Measurements from ENCODE around the gene KCNMA1. TPM values are rescaled to one million over a fixed set of nuclear protein-coding genes. Genes with fewer than 3 reads are reported as not detected.
A peak's percentile ranks its signal among the peaks of the same experiment; 100 is the strongest.

The KCNMA1 gene
- total RNA-seq, 4 donors from 2014 or later: 4.6 to 10.5 (median 7.8) TPM

GRCh38 chr10:77007834-77008233, 629.8 kb downstream of the KCNMA1 start:
- peaks cover 15% of the 10 kb centered on the region for H3K4me1 ChIP-seq
- H3K27me3 ChIP-seq: no peaks in the 10 kb centered on the region
- no peak for TF ChIP-seq POLR2AphosphoS5 (IDR thresholded peaks at IDR 0.05)
- no peak for TF ChIP-seq CTCF (IDR thresholded peaks at IDR 0.05)
- no peak for TF ChIP-seq EP300 (IDR thresholded peaks at IDR 0.05)
- no peak for TF ChIP-seq POLR2A (IDR thresholded peaks at IDR 0.05)
- no peak for DNase-seq (ENCODE audit: low spot score in 2 of 2)
- no peaks in the 10 kb centered on the region for H3K36me3 ChIP-seq
- H3K9me3 ChIP-seq: no peaks in the 10 kb centered on the region
- H3K4me3 ChIP-seq: no peak overlapping the region
- WGBS: 85% methylated on average over 5 of the region's 5 CpGs
- no peak overlapping the region for H3K27ac ChIP-seq

GRCh38 chr10:77006836-77007511, 630.6 kb downstream of the KCNMA1 start:
- no peak for DNase-seq (ENCODE audit: low spot score in 2 of 2)
- Histone ChIP-seq H3K4me1 (peaks cover 9% of the 10 kb centered on the region), H3K4me3 (no peak overlapping the region), H3K27me3 (no peaks in the 10 kb centered on the region), H3K9me3 (no peaks in the 10 kb centered on the region), H3K36me3 (no peaks in the 10 kb centered on the region), H3K27ac (no peak overlapping the region)
- 92% methylated on average over 2 of the region's 2 CpGs for WGBS
- no peak for TF ChIP-seq CTCF (IDR thresholded peaks at IDR 0.05)
- no peak for TF ChIP-seq EP300 (IDR thresholded peaks at IDR 0.05)
- no peak for TF ChIP-seq POLR2AphosphoS5 (IDR thresholded peaks at IDR 0.05)
- TF ChIP-seq POLR2A (IDR thresholded peaks at IDR 0.05): no peak

- DNase-seq (ENCODE audit: low spot score in 2 of 2): no peak
- TF ChIP-seq CTCF (IDR thresholded peaks at IDR 0.05) (no peak), POLR2AphosphoS5 (IDR thresholded peaks at IDR 0.05) (no peak), POLR2A (IDR thresholded peaks at IDR 0.05) (no peak), EP300 (IDR thresholded peaks at IDR 0.05) (no peak)
- H3K36me3 ChIP-seq: no peaks in the 10 kb centered on the region
- H3K4me3 ChIP-seq: no peak overlapping the region
- H3K27me3 ChIP-seq: no peaks in the 10 kb centered on the region
- peaks cover 4% of the 10 kb centered on the region for H3K4me1 ChIP-seq
- no peaks in the 10 kb centered on the region for H3K9me3 ChIP-seq
- H3K27ac ChIP-seq: no peak overlapping the region
These were observed 631.7 kb downstream of the KCNMA1 start for GRCh38 chr10:77005871-77006270.

GRCh38 chr10:77004917-77005564, 632.6 kb downstream of the KCNMA1 start:
- Histone ChIP-seq H3K4me3 (no peak overlapping the region), H3K4me1 (peaks cover 4% of the 10 kb centered on the region), H3K27me3 (no peaks in the 10 kb centered on the region), H3K9me3 (no peaks in the 10 kb centered on the region), H3K27ac (no peak overlapping the region), H3K36me3 (no peaks in the 10 kb centered on the region)
- 74% methylated on average over 3 of the region's 3 CpGs for WGBS
- no peak for TF ChIP-seq POLR2A (IDR thresholded peaks at IDR 0.05)
- TF ChIP-seq POLR2AphosphoS5 (IDR thresholded peaks at IDR 0.05): no peak
- TF ChIP-seq EP300 (IDR thresholded peaks at IDR 0.05): no peak
- TF ChIP-seq CTCF (IDR thresholded peaks at IDR 0.05): peak; percentile 73 to 77
- DNase-seq (ENCODE audit: low spot score in 2 of 2): no peak

- TF ChIP-seq CTCF (IDR thresholded peaks at IDR 0.05) (no peak), POLR2A (IDR thresholded peaks at IDR 0.05) (no peak), EP300 (IDR thresholded peaks at IDR 0.05) (no peak), POLR2AphosphoS5 (IDR thresholded peaks at IDR 0.05) (no peak)
- no peak for DNase-seq (ENCODE audit: low spot score in 2 of 2)
- Histone ChIP-seq H3K4me1 (peaks cover 4% of the 10 kb centered on the region), H3K4me3 (no peak overlapping the region), H3K9me3 (no peaks in the 10 kb centered on the region), H3K27me3 (no peaks in the 10 kb centered on the region), H3K36me3 (no peaks in the 10 kb centered on the region), H3K27ac (no peak overlapping the region)
- 59% methylated on average over 2 of the region's 2 CpGs for WGBS
These were observed 634.7 kb downstream of the KCNMA1 start for GRCh38 chr10:77002872-77003271.
